ENCODE results near the gene PARK7.

The PARK7 gene

GRCh38 chr1:8023287-8023994 lies 61.9 kb downstream of the PARK7 start:
- DNase-seq (ENCODE audit: low read depth, low spot score), result no peak

- DNase-seq (ENCODE audit: low read depth, low spot score), result no peak
Measured at GRCh38 chr1:8023995-8024313, 62.4 kb downstream of the PARK7 start.

GRCh38 chr1:8024329-8024728 lies 62.8 kb downstream of the PARK7 start:
- no peak for DNase-seq (ENCODE audit: low read depth, low spot score)

GRCh38 chr1:8025061-8025670 lies 63.7 kb downstream of the PARK7 start:
- no peak for DNase-seq (ENCODE audit: low read depth, low spot score)

- no peak for DNase-seq (ENCODE audit: low read depth, low spot score)
Measured at GRCh38 chr1:8025671-8026144, 64.2 kb downstream of the PARK7 start.

GRCh38 chr1:8026153-8026975 lies 64.9 kb downstream of the PARK7 start, which contains the start of gene ERRFI1:
ERRFI1 (minus strand) TSS chr1:8026309; CDS start chr1:8015619, 10,690 bp downstream.
- peak; percentile 67 for DNase-seq (ENCODE audit: low read depth, low spot score)

- no peak for DNase-seq (ENCODE audit: low read depth, low spot score)
Measured at GRCh38 chr1:8026976-8027747, 65.7 kb downstream of the PARK7 start.

- no peak for DNase-seq (ENCODE audit: low read depth, low spot score)
Measured at GRCh38 chr1:8027748-8028570, 66.4 kb downstream of the PARK7 start.

- no peak for DNase-seq (ENCODE audit: low read depth, low spot score)
Measured at GRCh38 chr1:8028571-8028910, 67.0 kb downstream of the PARK7 start.

GRCh38 chr1:8031176-8031785 lies 69.8 kb downstream of the PARK7 start:
- no peak for DNase-seq (ENCODE audit: low read depth, low spot score)

GRCh38 chr1:8032366-8032910 lies 70.9 kb downstream of the PARK7 start:
- no peak for DNase-seq (ENCODE audit: low read depth, low spot score)

GRCh38 chr1:8033322-8033721 lies 71.8 kb downstream of the PARK7 start:
- no peak for DNase-seq (ENCODE audit: low read depth, low spot score)

Measured in activated CD4-positive, CD25-positive, alpha-beta regulatory T cell treated with anti-CD3 and anti-CD28 coated beads, Interleukin-2, amount 50 U/mL, for 16 hours (primary cell).